Activated CD8-positive, alpha-beta memory T cell treated with anti-CD3 and anti-CD28 coated beads, Interleukin-2, amount 50 U/mL, for 1 hour (primary cell): ENCODE measurements around the gene KNTC1.
"Not testable (repeated sequence)": the region's sequence is repeated elsewhere in the genome, so short reads cannot be mapped to it uniquely, and the experiment has no call there.

Experiments used
- DNase-seq: peaks from one replicate; pipeline ENCODE4 v3.0.0-alpha.2; 2020; ENCODE audit errors: extremely low read depth

Gene KNTC1, protein sequence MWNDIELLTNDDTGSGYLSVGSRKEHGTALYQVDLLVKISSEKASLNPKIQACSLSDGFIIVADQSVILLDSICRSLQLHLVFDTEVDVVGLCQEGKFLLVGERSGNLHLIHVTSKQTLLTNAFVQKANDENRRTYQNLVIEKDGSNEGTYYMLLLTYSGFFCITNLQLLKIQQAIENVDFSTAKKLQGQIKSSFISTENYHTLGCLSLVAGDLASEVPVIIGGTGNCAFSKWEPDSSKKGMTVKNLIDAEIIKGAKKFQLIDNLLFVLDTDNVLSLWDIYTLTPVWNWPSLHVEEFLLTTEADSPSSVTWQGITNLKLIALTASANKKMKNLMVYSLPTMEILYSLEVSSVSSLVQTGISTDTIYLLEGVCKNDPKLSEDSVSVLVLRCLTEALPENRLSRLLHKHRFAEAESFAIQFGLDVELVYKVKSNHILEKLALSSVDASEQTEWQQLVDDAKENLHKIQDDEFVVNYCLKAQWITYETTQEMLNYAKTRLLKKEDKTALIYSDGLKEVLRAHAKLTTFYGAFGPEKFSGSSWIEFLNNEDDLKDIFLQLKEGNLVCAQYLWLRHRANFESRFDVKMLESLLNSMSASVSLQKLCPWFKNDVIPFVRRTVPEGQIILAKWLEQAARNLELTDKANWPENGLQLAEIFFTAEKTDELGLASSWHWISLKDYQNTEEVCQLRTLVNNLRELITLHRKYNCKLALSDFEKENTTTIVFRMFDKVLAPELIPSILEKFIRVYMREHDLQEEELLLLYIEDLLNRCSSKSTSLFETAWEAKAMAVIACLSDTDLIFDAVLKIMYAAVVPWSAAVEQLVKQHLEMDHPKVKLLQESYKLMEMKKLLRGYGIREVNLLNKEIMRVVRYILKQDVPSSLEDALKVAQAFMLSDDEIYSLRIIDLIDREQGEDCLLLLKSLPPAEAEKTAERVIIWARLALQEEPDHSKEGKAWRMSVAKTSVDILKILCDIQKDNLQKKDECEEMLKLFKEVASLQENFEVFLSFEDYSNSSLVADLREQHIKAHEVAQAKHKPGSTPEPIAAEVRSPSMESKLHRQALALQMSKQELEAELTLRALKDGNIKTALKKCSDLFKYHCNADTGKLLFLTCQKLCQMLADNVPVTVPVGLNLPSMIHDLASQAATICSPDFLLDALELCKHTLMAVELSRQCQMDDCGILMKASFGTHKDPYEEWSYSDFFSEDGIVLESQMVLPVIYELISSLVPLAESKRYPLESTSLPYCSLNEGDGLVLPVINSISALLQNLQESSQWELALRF (N-terminal part only)

GRCh38 chr12:122526683-122527477 is at the start of gene KNTC1, which contains the start of gene RSRC2:
KNTC1 (plus strand) TSS chr12:122527249; CDS start chr12:122530064, 2,815 bp downstream.
RSRC2 (minus strand) TSS chr12:122526936; CDS start chr12:122526853, 83 bp downstream.
- peak; percentile 99 for DNase-seq

GRCh38 chr12:122480753-122481152 is 46.3 kb upstream of the KNTC1 start:
- DNase-seq: no peak

- no peak for DNase-seq
These were observed 45.2 kb upstream of the KNTC1 start for GRCh38 chr12:122481861-122482260.

GRCh38 chr12:122483969-122484368 is 43.1 kb upstream of the KNTC1 start:
- DNase-seq: no peak

DNA sequence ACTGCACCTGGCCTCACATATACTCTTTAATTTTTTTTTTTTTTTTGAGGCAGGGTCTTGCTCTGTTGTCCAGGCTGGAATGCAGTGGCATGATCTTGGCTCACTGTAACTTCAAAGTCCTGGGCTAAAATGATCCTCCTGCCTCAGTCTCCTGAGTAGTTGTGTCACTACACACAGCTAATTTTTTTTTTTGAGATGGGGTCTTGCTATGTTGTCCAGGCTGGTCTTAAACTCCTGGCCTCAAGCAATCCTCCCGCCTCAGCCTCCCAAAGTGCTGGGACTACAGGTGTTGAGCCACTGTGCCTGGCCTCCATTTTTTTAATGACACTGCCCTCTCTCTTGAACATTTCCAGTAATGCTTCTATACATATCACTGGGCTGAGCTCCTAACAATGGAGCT is 42.7 kb upstream of the KNTC1 start:
- not testable (repeated sequence) for DNase-seq

DNA sequence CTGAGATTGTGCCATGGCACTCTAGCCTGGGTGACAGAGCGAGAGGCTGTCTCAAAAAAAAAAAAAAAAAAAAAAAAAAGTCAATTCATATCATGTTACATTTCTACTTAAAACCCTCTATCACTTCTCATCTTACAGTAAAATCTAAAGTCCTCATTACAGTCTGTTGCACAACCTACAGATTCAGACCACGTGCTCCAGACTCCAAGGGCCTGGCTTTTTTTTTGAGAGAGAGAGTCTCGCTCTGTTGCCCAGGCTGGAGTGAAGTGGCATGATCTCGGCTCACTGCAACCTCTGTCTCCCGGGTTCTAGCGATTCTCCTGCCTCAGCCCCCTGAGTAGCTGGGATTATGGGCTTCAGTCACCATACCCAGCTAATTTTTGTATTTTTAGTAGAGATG is 40.7 kb upstream of the KNTC1 start:
- DNase-seq: not testable (repeated sequence)

DNA sequence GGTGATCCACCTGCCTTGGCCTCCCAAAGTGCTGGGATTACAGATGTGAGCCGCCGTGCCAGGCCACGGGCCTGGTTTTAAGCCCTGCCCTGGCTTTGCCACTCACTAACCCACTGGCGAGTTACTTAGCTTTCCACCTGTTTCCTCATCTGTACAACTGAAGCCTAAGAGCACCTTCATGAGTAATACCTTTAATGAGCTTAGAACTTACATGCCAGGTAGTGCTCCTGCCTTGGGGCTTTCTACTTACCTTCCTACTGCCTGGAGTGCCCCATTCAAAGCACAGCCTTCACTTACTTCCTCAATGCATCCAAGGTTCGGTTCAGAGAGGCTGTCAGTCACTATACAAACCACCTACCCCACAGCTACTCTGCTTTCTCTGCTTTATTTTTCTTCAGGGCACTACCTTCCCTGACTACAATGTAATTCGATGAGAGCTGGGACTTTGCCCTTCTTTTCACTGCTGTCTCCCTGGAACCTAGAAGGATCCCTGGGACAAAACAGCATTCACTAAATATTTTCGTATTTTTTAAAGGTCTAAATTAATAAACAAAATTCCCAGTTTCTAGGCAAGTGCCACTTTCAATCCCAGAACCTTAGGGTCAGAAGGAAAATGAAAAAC is 40.1 kb upstream of the KNTC1 start:
- DNase-seq: no peak

- not testable (repeated sequence) for DNase-seq
These were observed 39.2 kb upstream of the KNTC1 start for GRCh38 chr12:122487807-122488206.

GRCh38 chr12:122489038-122489437 is 38.0 kb upstream of the KNTC1 start:
- DNase-seq: no peak

DNA sequence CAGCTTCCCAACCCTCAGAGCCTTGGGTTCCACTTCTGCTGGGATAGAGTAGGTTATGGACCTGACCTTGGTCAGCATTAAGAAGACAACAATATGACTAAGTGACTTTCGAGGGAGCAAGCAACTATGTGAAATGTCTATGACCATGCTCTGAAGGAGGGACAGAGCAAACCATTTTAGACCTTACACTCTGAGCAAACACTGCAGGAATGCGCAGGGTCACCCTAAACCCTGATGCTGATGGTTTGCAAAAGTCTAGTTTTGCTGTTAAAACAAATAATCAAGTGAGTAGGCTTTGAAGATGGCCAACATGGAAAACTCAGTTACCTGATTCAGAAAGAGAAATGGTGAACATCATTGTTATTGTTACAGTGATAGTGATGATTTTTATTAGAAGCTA is 35.1 kb upstream of the KNTC1 start:
- no peak for DNase-seq

DNA sequence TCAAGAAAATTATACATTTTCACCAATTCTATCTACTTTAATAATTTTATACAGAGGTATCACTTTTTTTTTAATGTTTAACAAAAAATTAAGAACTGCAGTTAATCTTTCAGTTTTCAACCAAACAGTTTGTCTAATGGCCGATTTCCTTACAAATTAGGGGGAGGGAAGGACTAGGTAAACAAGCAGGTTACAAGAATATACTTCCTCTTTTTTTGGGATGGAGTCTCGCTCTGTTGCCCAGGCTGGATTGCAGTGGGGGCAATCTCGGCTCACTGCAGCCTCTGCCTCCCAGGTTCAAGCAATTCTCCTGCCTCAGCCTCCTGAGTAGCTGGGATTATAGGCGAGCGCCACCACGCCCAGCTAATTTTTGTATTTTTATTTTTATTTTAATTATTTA is 33.8 kb upstream of the KNTC1 start:
- not testable (repeated sequence) for DNase-seq

DNA sequence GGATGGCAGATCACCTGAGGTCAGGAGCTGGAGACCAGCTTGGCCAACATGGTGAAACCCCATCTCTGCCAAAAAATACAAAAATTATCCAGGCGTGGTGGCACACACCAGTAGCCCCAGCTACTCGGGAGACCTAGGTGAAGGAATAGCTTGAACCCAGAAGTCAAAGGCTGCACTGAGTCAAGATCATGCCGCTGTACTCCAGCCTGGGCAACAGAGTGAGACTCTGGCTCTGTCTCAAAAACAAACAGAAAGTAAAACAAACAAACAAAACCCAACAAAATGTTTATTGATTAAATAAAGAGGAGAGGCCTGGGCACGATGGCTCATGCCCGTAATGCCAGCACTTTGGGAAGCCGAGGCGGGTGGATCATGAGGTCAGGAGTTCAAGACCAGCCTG is 31.8 kb upstream of the KNTC1 start:
- no peak for DNase-seq

- DNase-seq: no peak
These were observed 26.9 kb upstream of the KNTC1 start for GRCh38 chr12:122499991-122500684.

DNA sequence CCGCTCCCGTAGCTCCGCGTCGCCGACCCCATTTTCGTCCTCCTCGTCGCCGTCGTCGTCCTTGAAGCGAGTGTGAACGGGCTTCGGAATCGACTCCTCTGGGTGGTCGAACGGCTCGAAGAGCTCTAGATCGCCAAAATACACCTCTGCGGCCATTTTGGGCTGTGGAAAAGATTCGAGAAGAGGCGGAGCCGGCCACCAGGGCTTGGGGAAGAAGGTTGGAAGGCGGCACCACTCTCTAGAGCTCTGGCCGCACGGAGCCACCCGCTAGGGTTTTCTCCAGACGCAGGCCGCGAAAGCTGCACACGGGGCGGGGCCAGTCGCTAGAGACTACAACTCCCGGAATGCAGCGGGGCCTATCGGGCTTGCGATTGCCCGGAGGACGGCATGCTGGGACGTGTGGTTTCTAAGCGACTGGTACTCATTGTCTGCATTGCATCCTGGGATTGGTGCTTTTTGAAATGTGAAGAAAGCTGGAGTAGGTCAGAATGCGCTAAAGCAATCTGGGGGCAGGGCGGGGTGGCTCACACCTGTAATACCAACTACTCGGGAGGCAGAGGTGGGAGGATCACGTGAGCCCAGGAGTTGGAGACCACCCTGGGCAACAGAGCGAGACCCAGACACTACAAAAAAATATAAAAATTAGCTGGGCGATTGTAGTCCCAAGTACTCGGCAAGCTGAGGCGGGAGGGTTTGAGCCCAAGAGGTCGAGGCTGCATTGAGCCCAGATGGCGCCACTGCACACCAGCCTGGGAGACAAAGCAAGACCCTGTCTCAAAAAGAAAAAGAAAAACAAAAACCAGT is 26.2 kb upstream of the KNTC1 start, which contains the start of gene ZCCHC8:
TSS of gene ZCCHC8 (minus strand) at position 248 of the 804 bp plus-strand sequence. CDS start at position 156, 92 bp downstream.
- peak; percentile 89 for DNase-seq

DNA sequence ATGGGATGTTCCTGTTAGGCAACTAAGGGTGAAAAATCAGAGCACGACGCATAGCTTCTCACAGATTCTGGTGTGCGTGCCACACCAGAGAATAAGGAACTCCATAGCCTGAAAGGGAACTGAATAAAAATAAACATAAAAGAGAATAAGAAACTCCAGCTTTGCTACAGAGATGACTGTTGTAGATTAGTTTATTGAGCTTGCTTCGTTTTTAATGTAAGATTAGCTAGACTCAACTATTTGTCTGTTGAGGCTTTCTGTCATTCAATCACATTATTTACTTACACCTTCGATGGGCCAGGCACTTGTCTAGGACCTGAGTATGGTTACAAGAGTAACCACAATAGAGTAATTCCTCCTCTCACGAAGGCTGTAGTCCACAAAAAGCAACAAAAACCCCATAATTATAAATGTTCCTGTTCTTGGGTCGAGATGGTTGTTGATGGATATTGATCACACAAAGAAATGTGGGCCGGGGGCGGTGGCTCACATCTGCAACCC is 25.5 kb upstream of the KNTC1 start:
- DNase-seq: no peak

DNA sequence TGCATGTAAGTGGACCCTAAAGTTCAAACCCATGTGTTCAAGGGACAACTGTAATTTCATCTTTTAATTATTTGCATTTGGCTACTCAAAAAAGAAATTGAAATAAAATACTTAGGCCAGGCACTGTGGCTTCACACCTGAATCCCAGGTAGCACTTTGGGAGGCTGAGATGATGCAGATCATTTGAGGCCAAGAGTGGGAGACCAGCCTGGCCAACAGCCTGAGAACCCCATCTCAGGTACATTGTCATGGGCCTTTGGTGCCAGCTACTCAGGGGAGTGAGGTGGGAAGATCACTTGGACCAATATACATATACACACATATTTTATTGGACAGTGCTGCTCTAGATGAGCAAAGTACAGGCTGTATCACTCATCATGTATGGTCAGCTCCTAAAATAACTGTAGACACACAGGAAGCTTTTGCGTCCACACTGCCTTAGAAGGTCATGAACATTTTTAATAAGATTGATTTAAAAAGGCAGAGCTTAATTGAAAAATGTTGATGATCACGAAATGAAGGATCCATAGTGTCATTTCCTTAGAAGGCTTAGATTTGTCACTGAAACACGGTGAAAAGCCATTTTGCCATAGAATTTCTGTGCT is 23.8 kb upstream of the KNTC1 start:
- no peak for DNase-seq

DNA sequence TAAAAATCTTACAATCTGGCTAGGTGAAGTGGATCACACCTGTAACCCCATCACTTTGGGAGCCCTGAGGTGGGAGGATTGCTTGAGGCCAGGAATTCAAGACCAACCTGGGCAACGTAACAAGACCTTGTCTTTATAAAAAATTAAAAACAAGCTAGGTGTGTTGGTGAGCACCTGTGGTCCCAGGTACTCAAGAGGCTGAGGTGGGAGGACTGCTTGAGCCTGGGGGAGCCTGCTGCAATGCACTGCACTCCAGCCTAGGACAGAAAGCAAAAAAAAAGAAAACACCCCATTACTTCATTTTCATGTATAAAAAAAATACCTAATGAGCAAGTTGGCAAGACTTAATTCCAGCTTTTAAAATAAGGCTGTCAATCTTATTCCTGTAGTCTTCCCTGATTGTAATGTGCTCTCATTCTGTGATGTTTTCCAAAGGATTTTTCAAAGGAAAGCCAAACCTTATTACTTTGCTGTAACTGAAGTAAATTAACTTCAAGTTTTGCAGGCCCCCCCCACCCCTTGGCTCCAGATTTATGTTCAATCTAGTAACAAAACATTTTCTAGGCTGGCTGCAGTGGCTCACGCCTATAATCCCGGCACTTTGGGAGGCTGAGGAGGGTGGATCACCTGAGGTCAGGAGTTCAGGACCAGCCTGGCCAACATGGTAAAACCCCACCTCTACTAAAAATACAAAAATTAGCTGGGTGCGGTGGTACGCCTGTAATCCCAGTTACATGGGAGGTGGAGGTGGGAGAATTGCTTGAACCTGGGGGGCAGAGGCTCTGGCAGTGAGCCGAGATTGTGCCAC is 23.1 kb upstream of the KNTC1 start:
- DNase-seq: no peak
